Activated T-cell treated with anti-CD3 and anti-CD28 coated beads, Interleukin-2, amount 50 U/mL, for 24 hours (primary cell): ENCODE results near the gene NDUFV1.
A peak's percentile ranks its signal among the peaks of the same experiment; 100 is the strongest.
"Not testable (repeated sequence)": the region's sequence is repeated elsewhere in the genome, so short reads cannot be mapped to it uniquely, and the experiment has no call there.

Source experiments
- DNase-seq: peaks from one replicate; pipeline ENCODE4 v3.0.0-alpha.2; 2020
- H3K27ac Mint-ChIP-seq: 2 replicates; pipeline ENCODE4 v1.8.0; 2020; ENCODE audit warnings: mild to moderate bottlenecking, mixed read lengths
- H3K27me3 Mint-ChIP-seq: 2 replicates; pipeline ENCODE4 v1.8.0; 2020; ENCODE audit warnings: mixed read lengths
- H3K36me3 Mint-ChIP-seq: 2 replicates; pipeline ENCODE4 v1.8.0; 2020; ENCODE audit warnings: low read depth, mixed read lengths
- H3K4me1 Mint-ChIP-seq: 2 replicates; pipeline ENCODE4 v1.8.0; 2020; ENCODE audit warnings: low read depth, mixed read lengths
- H3K4me3 Mint-ChIP-seq: 2 replicates; pipeline ENCODE4 v1.8.0; 2020; ENCODE audit warnings: mild to moderate bottlenecking, moderate library complexity, mixed read lengths
- H3K9me3 Mint-ChIP-seq: 2 replicates; pipeline ENCODE4 v1.8.0; 2020; ENCODE audit warnings: mixed read lengths

Gene NDUFV1

DNA sequence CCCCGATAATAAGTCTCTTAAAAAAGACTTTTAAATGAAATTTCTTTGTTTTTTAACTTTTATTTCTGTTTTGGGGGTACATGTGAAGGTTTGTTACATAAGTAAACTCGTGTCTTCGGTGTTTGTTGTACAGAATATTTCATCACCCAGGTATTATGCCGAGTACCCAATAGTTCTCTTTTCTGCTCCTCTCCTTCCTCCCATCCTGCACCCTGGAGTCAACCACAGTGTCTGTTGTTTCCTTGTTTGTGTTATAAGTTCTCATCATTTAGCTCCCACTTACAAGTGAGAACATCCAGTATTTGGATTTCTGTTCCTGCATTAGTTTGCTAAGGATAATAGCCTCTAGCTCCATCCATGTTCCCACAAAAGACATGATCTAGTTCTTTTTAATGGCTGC is 24.7 kb upstream of the NDUFV1 start:
- peaks cover 5% of the 10 kb centered on the region for H3K9me3 Mint-ChIP-seq
- H3K4me1 Mint-ChIP-seq = peaks cover 46% of the 10 kb centered on the region
- no peak overlapping the region for H3K27ac Mint-ChIP-seq
- peaks cover 30% of the 10 kb centered on the region for H3K36me3 Mint-ChIP-seq
- DNase-seq = no peak
- H3K27me3 Mint-ChIP-seq = peaks cover 17% of the 10 kb centered on the region
- H3K4me3 Mint-ChIP-seq = peak overlapping the region; percentile 71

DNA sequence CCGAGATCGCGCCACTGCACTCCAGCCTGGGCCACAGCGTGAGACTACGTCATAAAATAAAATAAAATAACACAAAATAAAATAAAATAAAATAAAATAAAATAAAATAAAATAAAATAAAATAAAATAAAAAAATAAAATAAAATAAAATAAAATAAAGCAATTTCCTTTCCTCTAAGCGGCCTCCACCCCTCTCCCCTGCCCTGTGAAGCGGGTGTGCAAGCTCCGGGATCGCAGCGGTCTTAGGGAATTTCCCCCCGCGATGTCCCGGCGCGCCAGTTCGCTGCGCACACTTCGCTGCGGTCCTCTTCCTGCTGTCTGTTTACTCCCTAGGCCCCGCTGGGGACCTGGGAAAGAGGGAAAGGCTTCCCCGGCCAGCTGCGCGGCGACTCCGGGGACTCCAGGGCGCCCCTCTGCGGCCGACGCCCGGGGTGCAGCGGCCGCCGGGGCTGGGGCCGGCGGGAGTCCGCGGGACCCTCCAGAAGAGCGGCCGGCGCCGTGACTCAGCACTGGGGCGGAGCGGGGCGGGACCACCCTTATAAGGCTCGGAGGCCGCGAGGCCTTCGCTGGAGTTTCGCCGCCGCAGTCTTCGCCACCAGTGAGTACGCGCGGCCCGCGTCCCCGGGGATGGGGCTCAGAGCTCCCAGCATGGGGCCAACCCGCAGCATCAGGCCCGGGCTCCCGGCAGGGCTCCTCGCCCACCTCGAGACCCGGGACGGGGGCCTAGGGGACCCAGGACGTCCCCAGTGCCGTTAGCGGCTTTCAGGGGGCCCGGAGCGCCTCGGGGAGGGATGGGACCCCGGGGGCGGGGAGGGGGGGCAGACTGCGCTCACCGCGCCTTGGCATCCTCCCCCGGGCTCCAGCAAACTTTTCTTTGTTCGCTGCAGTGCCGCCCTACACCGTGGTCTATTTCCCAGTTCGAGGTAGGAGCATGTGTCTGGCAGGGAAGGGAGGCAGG is 23.2 kb upstream of the NDUFV1 start, which contains the start of gene GSTP1:
TSS of gene GSTP1 (plus strand) at position 566 of the 958 bp plus-strand sequence. CDS start at position 598, 32 bp downstream.
- H3K4me3 Mint-ChIP-seq = peak within 1 kb of the TSS; percentile 87
- peaks cover 50% of the 10 kb centered on the region for H3K4me1 Mint-ChIP-seq
- peaks cover 42% of the 10 kb centered on the region for H3K36me3 Mint-ChIP-seq
- H3K27me3 Mint-ChIP-seq = peaks cover 11% of the 10 kb centered on the region
- DNase-seq = peak; percentile 90
- H3K9me3 Mint-ChIP-seq = peaks cover 10% of the 10 kb centered on the region
- peak within 1 kb of the TSS; percentile 94 for H3K27ac Mint-ChIP-seq

GRCh38 chr11:67584205-67584880 is 22.4 kb upstream of the NDUFV1 start:
- peak; percentile 69 for DNase-seq
- peaks cover 46% of the 10 kb centered on the region for H3K4me1 Mint-ChIP-seq

DNA sequence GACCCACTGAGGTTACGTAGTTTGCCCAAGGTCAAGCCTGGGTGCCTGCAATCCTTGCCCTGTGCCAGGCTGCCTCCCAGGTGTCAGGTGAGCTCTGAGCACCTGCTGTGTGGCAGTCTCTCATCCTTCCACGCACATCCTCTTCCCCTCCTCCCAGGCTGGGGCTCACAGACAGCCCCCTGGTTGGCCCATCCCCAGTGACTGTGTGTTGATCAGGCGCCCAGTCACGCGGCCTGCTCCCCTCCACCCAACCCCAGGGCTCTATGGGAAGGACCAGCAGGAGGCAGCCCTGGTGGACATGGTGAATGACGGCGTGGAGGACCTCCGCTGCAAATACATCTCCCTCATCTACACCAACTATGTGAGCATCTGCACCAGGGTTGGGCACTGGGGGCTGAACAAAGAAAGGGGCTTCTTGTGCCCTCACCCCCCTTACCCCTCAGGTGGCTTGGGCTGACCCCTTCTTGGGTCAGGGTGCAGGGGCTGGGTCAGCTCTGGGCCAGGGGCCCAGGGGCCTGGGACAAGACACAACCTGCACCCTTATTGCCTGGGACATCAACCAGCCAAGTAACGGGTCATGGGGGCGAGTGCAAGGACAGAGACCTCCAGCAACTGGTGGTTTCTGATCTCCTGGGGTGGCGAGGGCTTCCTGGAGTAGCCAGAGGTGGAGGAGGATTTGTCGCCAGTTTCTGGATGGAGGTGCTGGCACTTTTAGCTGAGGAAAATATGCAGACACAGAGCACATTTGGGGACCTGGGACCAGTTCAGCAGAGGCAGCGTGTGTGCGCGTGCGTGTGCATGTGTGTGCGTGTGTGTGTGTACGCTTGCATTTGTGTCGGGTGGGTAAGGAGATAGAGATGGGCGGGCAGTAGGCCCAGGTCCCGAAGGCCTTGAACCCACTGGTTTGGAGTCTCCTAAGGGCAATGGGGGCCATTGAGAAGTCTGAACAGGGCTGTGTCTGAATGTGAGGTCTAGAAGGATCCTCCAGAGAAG is 21.6 kb upstream of the NDUFV1 start:
- H3K36me3 Mint-ChIP-seq = peaks cover 42% of the 10 kb centered on the region
- peak overlapping the region; percentile 88 for H3K27ac Mint-ChIP-seq
- DNase-seq = no peak
- H3K9me3 Mint-ChIP-seq = peaks cover 10% of the 10 kb centered on the region
- peaks cover 6% of the 10 kb centered on the region for H3K27me3 Mint-ChIP-seq
- H3K4me1 Mint-ChIP-seq = peaks cover 39% of the 10 kb centered on the region
- H3K4me3 Mint-ChIP-seq = peak overlapping the region; percentile 87

More at GRCh38 chr11:67584205-67584880, 22.4 kb upstream of the NDUFV1 start:
- Mint-ChIP-seq H3K27ac (peak overlapping the region; percentile 88), H3K36me3 (peaks cover 42% of the 10 kb centered on the region), H3K9me3 (peaks cover 10% of the 10 kb centered on the region), H3K27me3 (peaks cover 7% of the 10 kb centered on the region), H3K4me3 (peak overlapping the region; percentile 87)

- peaks cover 42% of the 10 kb centered on the region for H3K36me3 Mint-ChIP-seq
- peak overlapping the region; percentile 87 for H3K4me3 Mint-ChIP-seq
- H3K27ac Mint-ChIP-seq = peak overlapping the region; percentile 50
- peaks cover 39% of the 10 kb centered on the region for H3K4me1 Mint-ChIP-seq
- H3K27me3 Mint-ChIP-seq = peaks cover 3% of the 10 kb centered on the region
- DNase-seq = no peak
- H3K9me3 Mint-ChIP-seq = peaks cover 10% of the 10 kb centered on the region
Measured at GRCh38 chr11:67585911-67586310, 20.8 kb upstream of the NDUFV1 start.

DNA sequence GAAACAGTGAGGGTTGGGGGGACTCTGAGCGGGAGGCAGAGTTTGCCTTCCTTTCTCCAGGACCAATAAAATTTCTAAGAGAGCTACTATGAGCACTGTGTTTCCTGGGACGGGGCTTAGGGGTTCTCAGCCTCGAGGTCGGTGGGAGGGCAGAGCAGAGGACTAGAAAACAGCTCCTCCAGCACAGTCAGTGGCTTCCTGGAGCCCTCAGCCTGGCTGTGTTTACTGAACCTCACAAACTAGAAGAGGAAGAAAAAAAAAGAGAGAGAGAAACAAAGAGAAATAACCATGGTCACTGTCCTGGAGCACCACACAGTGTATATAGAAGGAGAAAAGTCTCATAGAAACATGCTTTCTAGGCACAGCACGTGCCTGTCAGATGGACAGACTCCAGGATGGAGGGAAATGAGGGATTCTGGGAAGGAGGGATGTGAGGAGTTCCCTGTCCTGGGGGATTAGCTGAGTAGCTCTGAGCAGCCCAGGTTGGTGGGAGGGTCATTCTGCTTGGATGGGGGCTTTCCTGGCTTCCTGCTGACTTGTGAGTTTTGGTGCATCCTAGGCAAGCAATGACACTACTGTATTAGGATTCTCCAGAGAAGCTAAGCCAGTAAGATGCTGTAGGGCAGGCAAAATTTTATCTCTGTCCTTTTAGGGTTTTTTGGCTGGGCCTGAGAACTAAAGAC is 20.0 kb upstream of the NDUFV1 start:
- peaks cover under 1% of the 10 kb centered on the region for H3K27me3 Mint-ChIP-seq
- no peak for DNase-seq
- peaks cover 42% of the 10 kb centered on the region for H3K36me3 Mint-ChIP-seq
- H3K4me3 Mint-ChIP-seq = no peak overlapping the region
- H3K4me1 Mint-ChIP-seq = peaks cover 39% of the 10 kb centered on the region
- peak overlapping the region; percentile 80 for H3K27ac Mint-ChIP-seq
- H3K9me3 Mint-ChIP-seq = peaks cover 10% of the 10 kb centered on the region

DNA sequence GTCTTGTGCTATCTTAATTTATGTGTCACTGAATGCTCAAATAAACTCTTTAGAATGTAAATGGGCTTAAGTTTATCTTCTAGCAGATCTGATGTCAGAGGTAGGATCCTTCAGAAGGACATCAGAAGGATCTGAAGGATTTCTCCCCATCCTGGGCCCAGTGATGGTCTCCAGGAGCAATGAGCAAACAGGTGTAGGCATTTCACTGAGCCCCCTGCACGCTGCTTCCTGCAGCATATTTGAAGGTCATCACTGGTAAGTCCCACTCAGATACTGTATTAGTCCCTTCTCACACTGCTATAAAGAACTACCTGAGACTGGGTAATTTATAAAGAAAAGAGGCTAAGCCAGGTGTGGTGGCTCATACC is 18.6 kb upstream of the NDUFV1 start:
- H3K4me1 Mint-ChIP-seq = peaks cover 28% of the 10 kb centered on the region
- peaks cover 10% of the 10 kb centered on the region for H3K9me3 Mint-ChIP-seq
- H3K36me3 Mint-ChIP-seq = peaks cover 42% of the 10 kb centered on the region
- H3K27ac Mint-ChIP-seq = no peak overlapping the region
- no peak for DNase-seq
- H3K27me3 Mint-ChIP-seq = no peaks in the 10 kb centered on the region
- no peak overlapping the region for H3K4me3 Mint-ChIP-seq

DNA sequence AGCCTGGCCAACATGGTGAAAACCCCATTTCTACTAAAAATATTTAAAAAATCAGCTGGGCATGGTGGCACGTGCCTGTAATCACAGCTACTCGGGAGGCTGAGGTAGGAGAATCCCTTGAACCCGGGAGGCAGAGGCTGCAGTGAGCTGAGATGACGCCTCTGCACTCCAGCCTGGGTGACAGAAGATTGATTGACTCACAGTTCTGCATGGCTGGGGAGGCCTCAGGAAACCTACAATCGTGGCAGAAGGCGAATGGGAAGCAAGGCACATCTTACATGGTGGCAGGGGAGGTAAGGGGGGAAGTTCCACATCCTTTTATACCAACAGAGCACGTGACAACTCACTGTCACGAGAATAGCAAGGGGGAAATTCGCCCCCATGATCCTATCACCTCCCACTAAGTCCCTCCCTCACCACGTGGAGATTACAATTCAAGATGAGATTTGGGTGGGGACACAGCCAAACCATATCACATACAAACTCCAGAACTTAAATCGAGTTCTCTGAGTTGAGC is 17.8 kb upstream of the NDUFV1 start:
- Mint-ChIP-seq H3K36me3 (peaks cover 41% of the 10 kb centered on the region), H3K4me1 (peaks cover 25% of the 10 kb centered on the region)
- DNase-seq, H3K9me3 Mint-ChIP-seq, H3K27me3 Mint-ChIP-seq, H3K27ac Mint-ChIP-seq, H3K4me3 Mint-ChIP-seq: not testable (repeated sequence)

DNA sequence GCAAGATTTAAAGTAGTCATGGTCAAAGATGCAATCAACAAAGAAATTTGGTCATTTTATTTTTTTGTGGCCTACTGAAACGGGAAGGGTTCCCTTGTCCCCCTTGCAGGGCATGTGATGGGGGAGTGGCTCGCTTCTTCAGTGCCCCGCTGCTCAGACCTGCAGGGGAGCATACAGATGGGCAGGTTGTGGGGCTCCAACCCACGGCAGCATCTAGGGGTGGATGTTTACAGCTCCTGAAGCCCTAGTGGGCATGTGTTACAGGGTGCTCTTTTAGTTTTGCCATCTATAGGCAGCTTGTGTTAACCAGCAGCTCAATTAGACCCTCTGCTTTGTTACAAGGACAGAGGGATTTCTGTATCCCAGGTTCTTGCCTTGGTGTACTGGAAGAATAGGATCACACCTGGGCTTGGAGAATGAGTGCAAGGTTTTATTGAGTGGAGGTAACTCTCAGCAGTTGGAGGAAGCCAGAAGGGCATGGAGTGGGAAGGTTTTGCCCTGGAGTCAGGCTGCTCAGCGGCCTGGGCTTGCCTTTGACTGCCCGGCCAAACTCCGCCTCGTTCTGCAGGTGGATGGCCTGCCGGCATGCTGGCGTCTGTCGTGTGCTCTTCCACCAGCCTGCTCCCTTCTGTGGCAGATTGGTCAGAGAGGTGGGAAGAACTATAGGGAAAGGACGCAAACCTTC is 13.7 kb upstream of the NDUFV1 start:
- no peaks in the 10 kb centered on the region for H3K27me3 Mint-ChIP-seq
- H3K4me3 Mint-ChIP-seq = no peak overlapping the region
- no peaks in the 10 kb centered on the region for H3K4me1 Mint-ChIP-seq
- H3K27ac Mint-ChIP-seq = no peak overlapping the region
- DNase-seq = no peak
- no peaks in the 10 kb centered on the region for H3K9me3 Mint-ChIP-seq
- peaks cover 3% of the 10 kb centered on the region for H3K36me3 Mint-ChIP-seq

GRCh38 chr11:67593565-67593905 is 13.2 kb upstream of the NDUFV1 start:
- Mint-ChIP-seq H3K27ac (no peak overlapping the region), H3K4me3 (no peak overlapping the region), H3K36me3 (no peaks in the 10 kb centered on the region), H3K4me1 (no peaks in the 10 kb centered on the region), H3K27me3 (no peaks in the 10 kb centered on the region), H3K9me3 (no peaks in the 10 kb centered on the region)
- DNase-seq = no peak

GRCh38 chr11:67594480-67594879 is 12.3 kb upstream of the NDUFV1 start:
- Mint-ChIP-seq H3K27ac (no peak overlapping the region), H3K27me3 (peaks cover 2% of the 10 kb centered on the region), H3K4me1 (no peaks in the 10 kb centered on the region), H3K4me3 (no peak overlapping the region), H3K36me3 (no peaks in the 10 kb centered on the region), H3K9me3 (no peaks in the 10 kb centered on the region)
- DNase-seq = no peak

GRCh38 chr11:67596753-67597300 is 9.9 kb upstream of the NDUFV1 start:
- H3K36me3 Mint-ChIP-seq = no peaks in the 10 kb centered on the region
- H3K4me1 Mint-ChIP-seq = no peaks in the 10 kb centered on the region
- no peak overlapping the region for H3K27ac Mint-ChIP-seq
- no peaks in the 10 kb centered on the region for H3K9me3 Mint-ChIP-seq
- peaks cover 20% of the 10 kb centered on the region for H3K27me3 Mint-ChIP-seq
- no peak overlapping the region for H3K4me3 Mint-ChIP-seq
- DNase-seq = no peak

DNA sequence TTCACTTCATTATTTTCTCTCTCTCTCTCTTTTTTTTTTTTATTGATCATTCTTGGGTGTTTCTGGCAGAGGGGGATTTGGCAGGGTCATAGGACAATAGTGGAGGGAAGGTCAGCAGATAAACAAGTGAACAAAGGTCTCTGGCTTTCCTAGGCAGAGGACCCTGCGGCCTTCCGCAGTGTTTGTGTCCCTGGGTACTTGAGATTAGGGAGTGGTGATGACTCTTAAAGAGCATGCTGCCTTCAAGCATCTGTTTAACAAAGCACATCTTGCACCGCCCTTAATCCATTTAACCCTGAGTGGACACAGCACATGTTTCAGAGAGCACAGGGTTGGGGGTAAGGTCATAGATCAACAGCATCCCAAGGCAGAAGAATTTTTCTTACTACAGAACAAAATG is 9.3 kb upstream of the NDUFV1 start:
- not testable (repeated sequence) for DNase-seq, H3K9me3 Mint-ChIP-seq

More for the DNA sequence above, 9.3 kb upstream of the NDUFV1 start:
- H3K36me3 Mint-ChIP-seq, H3K4me3 Mint-ChIP-seq, H3K4me1 Mint-ChIP-seq, H3K27ac Mint-ChIP-seq: not testable (repeated sequence)
- peaks cover 20% of the 10 kb centered on the region for H3K27me3 Mint-ChIP-seq
